Ishikawa (cell line): ENCODE results near the gene TRAPPC14.

ENCODE experiments used
- CREB1 ChIP-seq: IDR thresholded peaks from 2 replicates; pipeline ENCODE4 v1.6.1; 2012; ENCODE audit warnings: low read depth
- EP300 ChIP-seq: IDR thresholded peaks from 2 replicates; pipeline ENCODE4 v1.6.1; 2012; ENCODE audit warnings: borderline replicate concordance
- TAF1 ChIP-seq: IDR thresholded peaks from 2 replicates; pipeline ENCODE4 v1.6.1; 2012; ENCODE audit warnings: low read depth, mild to moderate bottlenecking
- TF ChIP-seq, protein P1 (sequence below): IDR thresholded peaks from 2 replicates; pipeline ENCODE4 v1.6.1; 2012; ENCODE audit warnings: low read depth, mild to moderate bottlenecking

DNA sequence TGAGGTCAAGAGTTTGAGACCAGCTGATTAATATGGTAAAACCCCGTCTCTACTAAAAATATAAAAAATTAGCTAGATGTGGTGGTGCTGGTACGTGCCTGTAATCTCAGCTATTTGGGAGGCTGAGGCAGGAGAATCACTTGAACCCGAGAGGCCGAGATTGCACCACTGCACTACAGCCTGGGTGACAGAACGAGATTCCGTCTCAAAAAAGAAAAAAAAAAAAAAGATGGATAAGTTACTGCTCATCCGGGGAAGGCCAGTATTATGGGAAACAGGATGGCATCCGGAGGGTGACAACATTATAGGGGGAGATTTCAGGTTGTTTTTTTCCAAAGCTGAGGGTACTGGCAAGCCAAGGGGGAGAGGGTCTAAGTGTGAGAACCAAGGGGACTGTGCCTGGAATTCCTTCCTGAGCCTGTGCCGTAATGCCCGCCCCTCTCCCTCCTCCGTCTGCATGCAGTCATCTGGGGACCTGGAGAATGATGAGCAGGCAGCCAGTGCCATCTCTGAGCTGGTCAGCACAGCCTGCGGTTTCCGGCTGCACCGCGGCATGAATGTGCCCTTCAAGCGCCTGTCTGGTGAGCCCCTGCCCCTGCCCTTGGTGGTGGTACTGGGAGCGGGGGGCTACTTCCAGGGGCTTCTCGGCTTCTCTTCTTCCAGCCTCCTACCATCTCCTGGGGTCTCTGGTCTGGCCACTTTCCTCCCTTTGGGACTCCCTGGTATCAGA lies 5.4 kb downstream of the TRAPPC14 start:
- TF ChIP-seq, protein P1, sequence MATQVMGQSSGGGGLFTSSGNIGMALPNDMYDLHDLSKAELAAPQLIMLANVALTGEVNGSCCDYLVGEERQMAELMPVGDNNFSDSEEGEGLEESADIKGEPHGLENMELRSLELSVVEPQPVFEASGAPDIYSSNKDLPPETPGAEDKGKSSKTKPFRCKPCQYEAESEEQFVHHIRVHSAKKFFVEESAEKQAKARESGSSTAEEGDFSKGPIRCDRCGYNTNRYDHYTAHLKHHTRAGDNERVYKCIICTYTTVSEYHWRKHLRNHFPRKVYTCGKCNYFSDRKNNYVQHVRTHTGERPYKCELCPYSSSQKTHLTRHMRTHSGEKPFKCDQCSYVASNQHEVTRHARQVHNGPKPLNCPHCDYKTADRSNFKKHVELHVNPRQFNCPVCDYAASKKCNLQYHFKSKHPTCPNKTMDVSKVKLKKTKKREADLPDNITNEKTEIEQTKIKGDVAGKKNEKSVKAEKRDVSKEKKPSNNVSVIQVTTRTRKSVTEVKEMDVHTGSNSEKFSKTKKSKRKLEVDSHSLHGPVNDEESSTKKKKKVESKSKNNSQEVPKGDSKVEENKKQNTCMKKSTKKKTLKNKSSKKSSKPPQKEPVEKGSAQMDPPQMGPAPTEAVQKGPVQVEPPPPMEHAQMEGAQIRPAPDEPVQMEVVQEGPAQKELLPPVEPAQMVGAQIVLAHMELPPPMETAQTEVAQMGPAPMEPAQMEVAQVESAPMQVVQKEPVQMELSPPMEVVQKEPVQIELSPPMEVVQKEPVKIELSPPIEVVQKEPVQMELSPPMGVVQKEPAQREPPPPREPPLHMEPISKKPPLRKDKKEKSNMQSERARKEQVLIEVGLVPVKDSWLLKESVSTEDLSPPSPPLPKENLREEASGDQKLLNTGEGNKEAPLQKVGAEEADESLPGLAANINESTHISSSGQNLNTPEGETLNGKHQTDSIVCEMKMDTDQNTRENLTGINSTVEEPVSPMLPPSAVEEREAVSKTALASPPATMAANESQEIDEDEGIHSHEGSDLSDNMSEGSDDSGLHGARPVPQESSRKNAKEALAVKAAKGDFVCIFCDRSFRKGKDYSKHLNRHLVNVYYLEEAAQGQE, result no peak
- TF ChIP-seq EP300 (no peak), TAF1 (no peak), CREB1 (no peak)
